GM10266 (cell line): ENCODE data around the gene FAM98A.

Experiments used
- DNase-seq: peaks from one replicate; pipeline ENCODE4 v3.0.0; 2012; ENCODE audit errors: extremely low spot score
- CTCF ChIP-seq: IDR thresholded peaks from 2 replicates; pipeline ENCODE4 v1.5.1; 2012; ENCODE audit warnings: mild to moderate bottlenecking, low read depth; ENCODE audit not compliant: control insufficient read depth, insufficient read depth; ENCODE audit errors: missing control alignments

The FAM98A gene

GRCh38 chr2:33559328-33559727 lies 39.8 kb downstream of the FAM98A start:
- TF ChIP-seq CTCF = no peak
- no peak for DNase-seq

GRCh38 chr2:33555681-33556080 lies 43.4 kb downstream of the FAM98A start:
- no peak for TF ChIP-seq CTCF

GRCh38 chr2:33552758-33553461 lies 46.2 kb downstream of the FAM98A start:
- DNase-seq = no peak
- no peak for TF ChIP-seq CTCF

More at GRCh38 chr2:33555681-33556080, 43.4 kb downstream of the FAM98A start:
- DNase-seq = no peak

GRCh38 chr2:33550206-33550605 lies 48.9 kb downstream of the FAM98A start:
- DNase-seq = no peak
- TF ChIP-seq CTCF = no peak

GRCh38 chr2:33541243-33541642 lies 57.9 kb downstream of the FAM98A start:
- no peak for TF ChIP-seq CTCF
- DNase-seq = no peak

- no peak for TF ChIP-seq CTCF
- no peak for DNase-seq
Measured at GRCh38 chr2:33535421-33535820, 63.7 kb downstream of the FAM98A start.
